GM19043 (cell line): Measurements from ENCODE around the gene NXN.
"Not testable (repeated sequence)": the region's sequence is repeated elsewhere in the genome, so short reads cannot be mapped to it uniquely, and the experiment has no call there.

Experiments
- ATAC-seq: cut with Tn5 transposase; IDR thresholded peaks from one replicate; pipeline ENCODE4 v1.9.1; 2021; ENCODE audit warnings: low read depth; ENCODE audit not compliant: unreplicated experiment

The NXN gene

DNA sequence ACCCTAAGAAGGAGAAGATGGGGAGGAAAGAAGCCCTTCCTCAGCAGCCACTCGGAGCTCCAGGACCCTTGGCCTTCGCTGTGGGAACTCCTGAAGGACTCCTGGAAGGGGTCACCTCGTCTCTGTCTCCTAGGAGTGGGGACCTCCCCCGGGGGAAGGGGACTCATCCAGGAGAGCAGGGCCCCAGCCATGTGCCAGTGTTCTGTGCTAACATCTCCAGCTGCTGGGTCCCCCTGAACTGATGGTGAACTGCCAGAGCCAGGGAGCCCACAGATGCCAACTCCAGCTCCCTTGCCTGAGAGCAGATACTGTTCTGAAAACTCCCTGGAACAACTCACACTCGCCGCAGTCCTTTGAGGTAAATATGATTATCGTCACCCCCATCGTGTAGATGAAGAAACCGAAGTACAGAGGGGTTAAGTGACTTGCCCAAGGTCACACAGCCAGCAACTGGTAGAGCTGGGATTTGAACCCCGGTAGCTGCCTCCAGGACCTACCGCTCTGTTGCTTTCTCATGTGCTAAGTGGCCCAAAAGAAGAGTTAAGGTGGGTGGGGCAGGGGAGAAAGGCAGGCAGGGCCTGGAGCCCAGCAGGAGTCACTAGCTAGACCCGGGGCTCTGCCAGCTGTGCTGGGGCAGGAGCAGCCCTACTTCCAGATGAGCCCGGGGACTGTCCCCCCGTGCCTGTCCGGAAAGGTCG, 27.9 kb upstream of the NXN start:
- ATAC-seq = no peak

DNA sequence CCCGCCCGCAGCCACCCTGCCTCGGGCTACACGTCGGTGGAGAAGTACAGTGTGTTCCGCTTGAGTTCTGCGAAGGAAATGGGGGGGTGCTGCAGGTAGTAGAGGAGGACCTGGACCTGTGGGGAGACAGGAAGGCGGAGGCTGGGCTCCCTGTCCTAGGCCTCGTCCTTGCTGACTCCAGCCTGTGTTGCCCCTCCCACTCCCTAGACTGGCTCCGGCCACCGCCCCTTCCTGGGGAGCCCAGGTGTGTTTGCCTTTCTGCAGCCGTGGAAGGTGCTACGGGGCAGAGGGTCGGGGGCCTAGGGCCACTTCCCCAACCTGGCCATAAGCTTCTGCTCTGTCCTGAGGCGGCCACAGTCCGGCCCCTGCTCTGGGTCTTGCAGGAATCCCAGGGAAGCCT, 26.5 kb upstream of the NXN start:
- ATAC-seq = no peak

- ATAC-seq = no peak
Observed at GRCh38 chr17:1005361-1005946, 25.9 kb upstream of the NXN start.

- ATAC-seq = no peak
Observed at GRCh38 chr17:1004769-1005295, 25.3 kb upstream of the NXN start.

DNA sequence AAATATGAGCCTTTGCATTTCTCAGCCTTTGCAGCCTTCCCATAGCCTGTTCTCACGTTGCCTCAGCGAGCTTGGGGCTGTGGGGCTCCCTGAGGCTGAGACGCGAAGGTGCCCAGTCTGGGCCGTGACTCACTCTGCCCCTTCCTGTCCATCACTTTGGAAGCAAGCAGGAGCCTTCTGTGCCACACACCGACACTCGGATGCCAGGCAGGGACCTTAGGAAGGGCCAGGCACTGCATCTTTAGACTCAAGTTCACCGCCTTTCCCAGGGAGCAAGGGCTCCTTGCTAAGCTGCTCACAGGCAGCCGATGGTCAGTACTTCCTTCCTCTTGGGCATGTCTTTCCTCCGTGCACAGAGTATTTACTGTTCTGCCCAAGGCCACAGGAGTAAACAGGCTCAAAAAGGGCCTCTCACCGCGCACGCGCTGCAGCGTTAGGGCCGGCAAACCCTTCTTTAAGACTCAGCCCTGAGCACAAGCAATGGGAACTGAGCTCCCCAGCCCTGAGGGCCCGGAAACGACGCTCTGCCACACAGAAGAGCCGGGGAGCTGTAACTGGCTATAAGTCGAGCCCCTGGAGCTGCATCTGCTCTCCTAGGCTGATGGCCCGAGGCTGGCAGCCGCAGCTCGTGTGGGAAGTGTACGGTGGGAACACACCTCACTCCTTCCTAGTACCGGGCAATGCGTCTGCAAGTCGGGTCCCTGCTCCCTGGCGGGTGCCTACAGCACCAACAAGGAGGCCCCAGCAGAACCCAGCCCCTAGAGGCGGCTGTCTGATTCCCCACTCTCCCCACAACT, 24.6 kb upstream of the NXN start:
- ATAC-seq = no peak

- ATAC-seq = no peak
Observed at GRCh38 chr17:1003633-1003971, 24.0 kb upstream of the NXN start.

- no peak for ATAC-seq
Observed at GRCh38 chr17:1002771-1003555, 23.4 kb upstream of the NXN start.

DNA sequence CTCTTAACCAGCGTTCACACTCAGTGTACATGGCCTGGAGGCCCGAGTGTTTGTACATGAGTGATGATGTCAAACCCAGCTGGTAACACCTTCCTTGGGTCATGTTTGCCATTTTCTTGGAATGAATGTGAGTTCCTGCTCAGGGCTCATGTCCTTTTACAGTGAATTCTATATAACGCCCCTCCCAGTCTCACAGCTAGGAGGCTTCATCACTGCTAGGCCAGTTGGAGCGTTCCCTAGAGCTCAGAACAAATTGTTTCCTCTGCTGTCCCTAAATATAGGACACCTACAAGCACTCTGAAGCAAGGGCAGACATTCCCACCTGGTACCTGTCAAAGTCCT, 22.8 kb upstream of the NXN start:
- ATAC-seq = no peak

DNA sequence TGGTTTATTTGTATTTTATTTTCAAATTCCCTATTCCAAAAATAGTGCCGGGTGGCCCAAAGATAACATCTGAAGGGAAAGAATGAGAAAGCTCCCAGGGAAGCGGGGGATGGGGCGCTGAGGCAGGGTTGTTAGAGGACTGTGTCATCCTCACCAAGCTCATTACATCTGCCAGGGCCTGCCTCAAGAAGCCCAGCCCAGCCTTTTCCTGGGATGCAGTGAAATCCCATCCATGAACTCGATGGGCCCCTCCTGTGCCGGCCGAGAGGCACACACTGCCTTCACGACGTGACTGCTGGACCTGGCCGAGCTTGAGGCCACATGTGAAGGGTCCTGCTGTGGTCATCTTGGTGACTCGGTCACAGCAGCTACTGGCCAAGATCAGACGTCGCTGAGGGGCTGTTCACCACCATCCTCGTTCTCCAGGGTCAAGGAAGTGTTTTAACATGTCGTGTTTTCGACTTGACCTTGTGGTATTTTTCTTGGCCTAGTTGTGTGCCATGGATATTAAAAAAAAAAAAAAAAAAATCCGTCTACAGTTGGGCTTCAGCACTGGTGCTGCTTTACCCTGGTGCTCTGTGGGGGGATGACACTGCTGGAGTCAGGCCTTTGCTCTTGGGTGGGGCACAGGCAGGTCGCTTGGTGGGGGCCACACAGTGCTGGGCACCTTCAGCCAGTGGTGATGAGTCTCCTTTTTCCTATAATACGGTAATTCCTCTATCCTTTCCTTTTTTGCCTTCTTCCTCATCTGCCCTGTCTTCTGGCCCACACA, 22.2 kb upstream of the NXN start:
- ATAC-seq = no peak

DNA sequence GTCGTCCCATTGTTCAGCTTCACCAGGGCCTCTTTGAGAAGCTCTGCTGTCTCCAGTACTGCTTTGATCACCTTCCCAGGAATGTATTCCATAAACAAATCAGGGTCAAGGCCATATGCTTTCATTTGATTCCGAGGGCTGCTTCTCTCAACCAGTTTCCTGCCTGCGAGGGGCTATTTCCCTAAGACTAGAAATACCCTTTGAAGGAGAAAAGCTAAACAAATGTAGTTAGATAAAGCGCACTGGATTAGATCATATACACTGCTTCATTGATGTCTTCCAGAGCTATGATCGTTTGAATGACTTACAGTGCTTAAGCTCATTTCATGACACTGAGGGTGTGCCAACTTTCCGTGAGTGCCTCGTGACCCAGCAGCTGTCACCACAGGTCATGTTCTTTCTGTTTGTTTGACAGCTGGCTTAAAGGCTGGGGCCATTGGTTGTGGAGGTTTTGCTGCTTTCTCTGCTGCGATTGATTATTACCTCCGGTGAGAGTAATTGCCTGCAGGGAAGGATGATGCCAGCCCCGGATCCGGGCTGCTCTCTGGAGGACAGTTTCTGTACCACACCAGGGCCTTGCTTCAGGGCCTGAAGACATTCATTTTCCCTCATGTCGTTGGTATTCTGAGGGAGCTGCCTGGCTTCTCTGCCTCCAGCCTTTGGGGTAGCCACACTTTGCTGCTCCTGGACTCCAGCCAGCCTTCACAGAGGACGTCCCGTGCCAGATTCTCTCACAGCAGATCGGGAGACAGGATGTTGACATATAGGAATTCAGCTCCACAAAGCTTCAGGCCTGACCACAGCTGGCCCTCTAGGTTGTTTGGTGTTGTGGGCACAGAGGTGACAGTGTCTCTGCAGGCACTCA, 21.3 kb upstream of the NXN start:
- no peak for ATAC-seq

GRCh38 chr17:998111-998510, 18.5 kb upstream of the NXN start:
- no peak for ATAC-seq

DNA sequence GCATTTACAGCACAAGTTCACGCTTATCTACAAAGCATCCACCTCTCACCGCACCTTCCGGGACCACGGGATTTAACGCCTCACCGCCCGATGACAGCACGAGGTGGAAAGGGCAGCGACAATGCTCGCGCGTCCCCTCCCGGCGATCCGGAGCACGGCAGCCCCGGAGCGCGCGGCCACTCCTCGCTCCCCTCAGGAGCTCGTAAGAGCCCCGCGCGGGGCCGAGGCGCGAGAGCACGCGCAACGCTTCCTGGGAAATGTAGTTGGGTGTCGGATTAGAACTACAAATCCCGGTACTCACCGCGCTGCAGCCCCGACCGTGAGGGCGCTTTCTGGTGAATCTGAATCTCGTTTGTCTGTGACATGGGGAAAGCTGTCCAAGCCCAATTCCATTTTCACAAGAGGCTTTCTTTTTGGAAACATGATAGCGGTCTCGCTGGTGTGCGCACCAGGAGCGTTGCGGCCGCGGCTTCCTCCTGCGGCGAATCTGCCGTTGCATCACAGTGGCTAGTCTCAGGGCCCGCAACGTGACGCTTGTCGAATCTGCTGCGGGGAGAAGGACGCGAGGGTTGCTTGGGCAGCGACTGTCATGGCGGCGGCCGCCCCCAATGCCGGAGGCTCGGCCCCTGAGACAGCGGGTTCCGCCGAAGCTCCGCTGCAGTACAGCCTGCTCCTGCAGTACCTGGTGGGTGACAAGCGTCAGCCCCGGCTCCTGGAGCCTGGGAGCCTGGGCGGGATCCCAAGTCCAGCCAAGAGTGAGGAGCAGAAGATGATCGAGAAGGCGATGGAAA, 17.2 kb upstream of the NXN start, which contains the start of gene TIMM22:
Gene TIMM22, plus strand, starts transcription at position 576 of the 791 bp plus-strand sequence. Its CDS starts 14 bp downstream, at position 590.
- peak; percentile 75 for ATAC-seq

- ATAC-seq = not testable (repeated sequence)
Observed at GRCh38 chr17:995324-995723, 15.7 kb upstream of the NXN start.

GRCh38 chr17:992933-993332, 13.4 kb upstream of the NXN start:
- ATAC-seq = no peak

- ATAC-seq = no peak
Observed at GRCh38 chr17:988561-988960, 9.0 kb upstream of the NXN start.

GRCh38 chr17:987931-988330, 8.4 kb upstream of the NXN start:
- no peak for ATAC-seq

DNA sequence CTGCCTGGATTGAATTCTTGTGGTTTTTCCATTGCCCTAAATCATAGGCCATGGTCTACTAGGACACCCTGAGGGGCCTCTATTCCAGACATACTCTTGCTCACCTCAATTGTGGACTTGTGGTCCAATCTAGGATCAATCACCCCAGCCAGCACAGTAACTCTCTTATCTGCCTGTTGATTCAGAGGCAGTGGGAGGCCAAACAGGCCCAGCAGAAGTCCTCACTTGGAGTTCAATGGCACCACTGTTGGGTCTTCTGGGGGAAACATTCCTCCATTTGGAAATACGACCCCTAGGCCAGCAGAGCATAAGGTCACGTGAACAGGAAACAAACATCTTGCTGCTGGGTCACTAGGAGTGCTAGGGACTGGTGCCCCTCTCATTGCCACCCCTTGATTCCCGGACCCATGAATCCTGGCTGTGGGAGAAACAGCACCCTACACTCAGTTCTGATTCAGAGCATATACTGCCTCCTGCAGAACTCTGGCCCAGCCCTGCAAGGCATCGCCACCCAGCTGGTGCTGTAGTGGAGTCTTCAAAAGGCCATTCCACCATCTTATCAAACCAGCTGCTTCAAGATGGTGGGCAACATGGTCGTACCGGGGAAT, 6.8 kb upstream of the NXN start:
- ATAC-seq = no peak

- no peak for ATAC-seq
Observed at GRCh38 chr17:983921-984320, 4.3 kb upstream of the NXN start.
